Ecto neural progenitor cell (in vitro differentiated cells): ENCODE measurements around the gene ARL4A.
"Not testable (repeated sequence)": the region's sequence is repeated elsewhere in the genome, so short reads cannot be mapped to it uniquely, and the experiment has no call there.

Source experiments
- DNase-seq: peaks from one replicate; pipeline ENCODE4 v3.0.0-alpha.2; 2018; ENCODE audit warnings: low spot score

The ARL4A gene

DNA sequence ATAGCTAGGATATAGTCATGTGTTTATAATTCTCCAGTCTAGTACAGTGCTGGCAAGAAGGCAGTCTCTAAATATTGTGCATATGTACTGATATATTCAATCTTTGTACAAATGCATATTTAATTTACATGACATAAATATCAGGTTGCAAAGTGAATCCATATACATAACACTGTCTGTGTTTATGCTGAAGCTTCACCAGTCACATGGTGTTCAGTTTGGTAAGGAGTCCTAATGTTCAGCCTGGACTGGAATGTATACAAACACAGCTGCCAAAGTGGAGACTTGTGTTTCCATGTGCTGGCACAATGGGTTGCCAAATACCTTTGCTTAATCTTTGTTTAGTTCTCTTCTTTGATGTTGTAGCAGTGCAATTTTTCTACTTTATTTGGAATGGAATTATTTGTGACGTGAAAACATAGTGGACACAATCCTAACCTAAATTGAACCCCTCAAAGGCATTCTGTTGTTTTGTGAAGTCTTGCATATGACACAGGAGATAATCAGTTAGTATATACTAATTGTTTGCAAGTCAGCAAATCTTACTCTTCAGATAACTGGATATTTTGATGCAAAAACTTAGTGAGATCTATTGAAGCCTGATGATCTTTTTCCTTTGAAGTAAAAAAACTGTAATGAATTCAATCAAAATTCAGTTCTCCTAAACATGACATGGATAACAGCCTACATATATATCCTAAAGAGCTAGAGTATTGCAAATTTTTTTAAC lies 17.3 kb upstream of the ARL4A start:
- DNase-seq = no peak

DNA sequence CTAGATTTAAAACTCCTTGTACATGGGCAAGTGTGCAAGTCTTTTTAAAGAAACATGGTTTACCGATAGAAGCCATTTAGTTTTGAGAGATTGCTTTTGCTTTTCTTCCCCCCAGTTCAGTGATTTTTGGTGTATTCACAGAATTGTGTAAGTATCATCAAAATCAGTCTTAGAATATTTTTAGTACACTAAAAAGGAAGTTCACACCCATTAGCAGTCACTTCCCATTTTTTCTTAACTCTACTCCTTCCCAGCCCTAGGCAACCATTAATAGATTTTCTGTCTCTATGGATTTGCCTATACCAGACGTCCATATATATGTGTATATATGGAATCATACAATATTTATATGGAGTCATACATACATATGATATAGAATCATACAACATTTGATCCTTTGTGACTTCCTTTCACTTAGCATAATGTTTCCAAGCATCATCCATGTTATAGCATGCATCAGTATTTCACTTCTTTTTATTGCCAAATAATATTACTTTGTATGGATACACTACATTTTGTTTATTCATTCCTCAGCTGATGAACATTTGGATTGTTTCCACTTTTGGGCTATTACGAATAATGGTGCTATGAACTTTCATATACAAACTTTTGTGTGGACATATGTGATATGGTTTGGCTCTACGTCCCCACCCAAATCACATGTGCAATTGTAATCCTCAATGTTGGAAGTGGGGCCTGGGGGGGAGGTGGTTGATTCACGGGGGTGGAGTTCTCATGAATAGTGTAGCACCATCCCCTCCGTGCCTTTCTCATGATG lies 16.5 kb upstream of the ARL4A start:
- no peak for DNase-seq

DNA sequence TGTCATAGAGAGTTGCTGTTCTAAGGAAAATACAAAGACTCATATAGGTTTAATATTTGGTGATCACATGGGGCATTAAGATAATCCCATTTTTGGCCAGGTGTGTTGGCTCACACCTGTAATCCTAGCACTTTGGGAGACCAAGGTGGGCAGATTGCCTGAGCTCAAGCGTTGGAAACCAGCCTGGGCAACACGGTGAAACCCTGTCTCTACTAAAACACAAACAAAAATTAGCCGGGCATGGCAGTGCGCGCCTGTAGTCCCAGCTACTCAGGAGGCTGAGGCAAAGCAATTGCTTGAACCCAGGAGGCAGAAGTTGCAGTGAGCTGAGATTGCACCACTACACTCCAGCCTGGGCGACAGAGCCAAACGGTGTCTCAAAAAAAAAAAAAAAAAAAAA lies 14.0 kb upstream of the ARL4A start:
- DNase-seq = not testable (repeated sequence)

- no peak for DNase-seq
Measured at GRCh38 chr7:12674053-12674452, 13.4 kb upstream of the ARL4A start.

DNA sequence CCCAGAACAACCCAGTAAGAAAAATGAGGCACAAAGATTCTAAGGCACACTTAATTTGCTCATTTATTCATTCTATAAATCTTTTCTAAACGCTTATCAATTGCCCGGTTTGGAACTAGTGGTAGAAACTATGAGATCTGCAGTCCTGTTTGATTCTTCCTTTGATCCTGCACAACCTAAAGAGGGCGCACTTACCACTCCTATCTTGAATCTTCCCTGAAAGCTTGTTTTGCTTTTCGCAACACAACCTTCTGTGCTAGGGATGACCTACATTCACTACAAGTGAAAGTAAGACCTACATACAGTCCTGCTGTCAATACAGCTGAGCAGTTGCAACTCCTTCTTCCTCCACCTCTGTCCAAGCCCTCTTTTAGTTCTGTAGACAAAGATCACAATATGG lies 12.6 kb upstream of the ARL4A start:
- DNase-seq = no peak

- no peak for DNase-seq
Measured at GRCh38 chr7:12683678-12684585, 3.5 kb upstream of the ARL4A start.

GRCh38 chr7:12684733-12685132 lies 2.7 kb upstream of the ARL4A start:
- no peak for DNase-seq

- peak; percentile 70 for DNase-seq
Measured at GRCh38 chr7:12685550-12685949, 1.9 kb upstream of the ARL4A start.

- peak; percentile 94 for DNase-seq
Measured at GRCh38 chr7:12686234-12686890, 1.1 kb upstream of the ARL4A start.

GRCh38 chr7:12687718-12688171 lies 312 bp downstream of the ARL4A start:
- DNase-seq = no peak

- not testable (repeated sequence) for DNase-seq
Measured at GRCh38 chr7:12688485-12689170, 1.2 kb downstream of the ARL4A start.

GRCh38 chr7:12689451-12689850 lies 2.0 kb downstream of the ARL4A start:
- DNase-seq = no peak

DNA sequence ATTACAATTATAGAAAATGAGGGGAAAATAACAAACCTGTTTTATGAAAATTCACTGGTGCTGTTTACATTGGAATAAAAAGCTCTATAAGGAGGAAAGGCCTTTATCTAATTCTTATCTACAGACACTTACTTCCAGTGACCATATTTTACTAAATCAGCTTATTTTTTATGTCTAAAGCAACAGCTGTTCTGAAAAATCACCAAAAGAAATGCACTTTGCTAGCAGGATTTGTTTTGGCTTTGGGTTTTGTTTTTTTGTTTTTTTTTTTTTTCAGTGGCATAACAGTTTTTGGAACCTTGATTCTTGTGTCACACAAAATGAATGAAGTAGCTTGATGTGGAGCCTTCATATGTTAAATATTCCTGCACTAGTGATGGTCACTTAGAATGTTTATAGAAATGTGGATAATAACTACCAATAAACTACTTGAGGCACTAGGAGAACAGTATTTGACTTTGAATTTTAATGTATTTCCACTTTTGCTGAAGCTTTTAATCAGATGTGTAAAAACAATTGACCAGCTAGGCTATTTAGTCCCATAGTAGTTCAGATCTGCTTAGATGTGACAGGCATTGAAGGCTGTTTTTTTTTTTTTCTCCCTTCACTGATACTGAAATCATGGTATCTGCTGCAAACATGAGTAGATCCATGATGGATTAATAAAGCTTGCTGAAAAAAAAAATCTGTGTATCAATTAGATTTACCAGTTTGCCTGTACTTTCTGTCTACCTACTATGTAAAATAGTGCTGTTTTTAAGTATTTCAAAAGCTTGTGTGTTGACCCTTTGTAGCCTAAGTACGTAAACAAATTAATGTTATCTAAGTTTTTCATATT lies 2.8 kb downstream of the ARL4A start:
- DNase-seq = no peak

DNA sequence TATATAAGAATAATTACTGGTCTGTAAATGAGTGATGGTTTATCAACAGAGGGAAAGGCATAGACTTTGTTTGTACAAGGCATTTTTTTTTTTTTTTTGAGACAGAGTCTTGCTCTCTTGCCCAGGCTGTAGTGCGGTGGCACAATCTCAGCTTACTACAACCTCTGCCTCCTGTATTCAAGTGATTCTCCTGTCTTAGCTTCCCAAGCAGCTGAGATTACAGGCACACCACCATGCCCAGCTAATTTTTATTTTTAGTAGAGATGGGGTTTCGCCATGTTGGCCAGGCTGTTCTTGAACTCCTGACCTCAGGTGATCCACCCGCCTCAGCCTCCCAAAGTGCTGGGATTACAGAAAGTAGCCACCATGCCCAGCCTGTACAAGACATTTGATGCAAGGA lies 4.0 kb downstream of the ARL4A start:
- not testable (repeated sequence) for DNase-seq

DNA sequence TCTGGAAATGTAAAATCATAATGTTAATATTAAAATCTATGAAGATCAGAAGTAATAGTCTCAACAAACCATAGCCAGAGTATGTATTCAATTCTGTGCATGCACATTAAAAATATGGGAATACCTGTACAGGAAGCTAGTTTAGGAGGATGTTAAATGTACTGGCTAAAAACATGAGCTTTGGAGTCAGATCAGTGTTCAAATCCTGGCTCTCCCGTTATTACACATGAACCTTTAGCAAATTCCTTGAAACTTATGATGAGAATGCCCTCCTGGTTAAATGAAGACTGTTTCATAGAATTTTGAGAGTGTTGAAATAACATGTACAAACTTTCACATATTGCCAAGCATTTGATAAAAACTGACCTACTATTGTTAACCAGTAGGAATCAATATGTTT lies 4.6 kb downstream of the ARL4A start:
- DNase-seq = no peak

- no peak for DNase-seq
Measured at GRCh38 chr7:12692479-12693259, 5.2 kb downstream of the ARL4A start.

GRCh38 chr7:12694817-12695216 lies 7.4 kb downstream of the ARL4A start:
- DNase-seq = no peak

DNA sequence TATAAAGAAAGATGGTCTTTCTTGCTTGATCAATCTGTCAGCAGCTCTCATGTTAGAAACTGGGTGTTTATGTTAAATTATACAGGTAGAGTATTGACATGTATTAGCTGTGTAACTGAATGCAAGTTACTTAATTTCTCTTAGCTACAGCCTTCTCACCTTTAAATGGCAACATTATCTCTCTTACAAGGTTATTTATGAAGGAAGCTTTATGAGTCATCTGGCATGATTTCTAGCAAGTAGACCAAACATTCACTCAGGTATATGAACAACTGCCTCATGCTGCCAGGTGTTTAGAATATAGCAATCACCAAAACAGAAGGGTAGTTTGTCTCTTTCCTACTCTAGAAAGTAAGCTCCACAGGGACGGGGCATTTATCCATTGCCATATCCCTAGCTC lies 8.5 kb downstream of the ARL4A start:
- no peak for DNase-seq

- DNase-seq = no peak
Measured at GRCh38 chr7:12699299-12699698, 11.9 kb downstream of the ARL4A start.

- no peak for DNase-seq
Measured at GRCh38 chr7:12701433-12701832, 14.0 kb downstream of the ARL4A start.
